Measurements from ENCODE around the gene EDIL3. TPM values are rescaled to one million over a fixed set of nuclear protein-coding genes. Genes with fewer than 3 reads are reported as not detected.

EDIL3 gene
- total and polyA plus RNA-seq, 2 of the 8 experiments (the other 6 are each of a cell fraction or from before 2014, with no cell fraction given), result 14.7 to 47.2 TPM

DNA sequence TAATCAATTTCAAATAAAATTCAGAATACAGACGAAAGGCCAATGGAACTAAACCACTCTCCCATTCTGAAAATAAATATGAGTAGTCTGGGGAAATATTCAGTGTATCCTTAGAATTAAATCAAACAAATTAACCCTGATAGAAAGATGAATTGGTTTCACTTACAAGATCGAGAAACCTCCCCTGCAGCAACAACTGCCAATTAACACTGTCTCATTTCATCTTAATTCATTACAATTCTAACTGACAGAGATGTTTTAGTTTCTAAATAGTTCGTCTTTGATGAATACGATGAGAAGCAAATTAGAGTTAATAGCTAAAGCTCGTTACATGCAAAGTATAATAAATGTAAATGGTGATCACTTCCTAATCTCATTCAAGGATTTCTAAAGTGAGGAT lies 247.1 kb downstream of the EDIL3 start:
- Histone ChIP-seq H4K8ac (ENCODE audit: extremely low read depth, insufficient read depth, low read length) (no peak overlapping the region), H2BK5ac (ENCODE audit: low read depth, low read length) (no peak overlapping the region), H3K4me1 (replicated peaks in 1 of 4; ENCODE audit: control insufficient read depth in 3 of 4, insufficient read depth in 4 of 4, low read length in 3 of 4) (no peaks in the 10 kb centered on the region), H2BK120ac (replicated peaks; ENCODE audit: low read depth, low read length) (no peak overlapping the region), H4K20me1 (replicated peaks in 1 of 2; ENCODE audit: control insufficient read depth in 1 of 2, insufficient read depth in 2 of 2, low read length in 2 of 2) (no peaks in the 10 kb centered on the region), H3K18ac (ENCODE audit: extremely low read depth, low read length) (no peak overlapping the region), H3K4me2 (ENCODE audit: insufficient read depth in 1 of 2, low read depth in 2 of 2, low read length in 2 of 2) (no peak overlapping the region), H2AFZ (ENCODE audit: low read length) (no peak overlapping the region), H2BK12ac (ENCODE audit: low read depth, low read length) (no peak overlapping the region), H3K27ac (ENCODE audit: low read depth, low read length) (no peak overlapping the region), H3K56ac (replicated peaks; ENCODE audit: insufficient read length, low read depth, low read length) (no peak overlapping the region), H3K9me3 (ENCODE audit: insufficient read depth in 2 of 2, low read depth in 1 of 2, low read length in 1 of 2) (no peaks in the 10 kb centered on the region), H3K79me1 (ENCODE audit: low read depth, low read length) (no peaks in the 10 kb centered on the region; the same call in 1 of the 2 replicates), H3K9ac (replicated peaks in 1 of 4; ENCODE audit: extremely low read depth in 1 of 4, low read depth in 3 of 4, low read length in 3 of 4) (no peak overlapping the region), H3K36me3 (ENCODE audit: control insufficient read depth in 2 of 4, insufficient read depth in 4 of 4, low read length in 3 of 4) (no peaks in the 10 kb centered on the region), H3K4me3 (ENCODE audit: extremely low read depth in 1 of 4, insufficient read depth in 2 of 4, low read depth in 3 of 4, low read length in 4 of 4) (no peak overlapping the region), H3K23me2 (ENCODE audit: low read depth, low read length) (no peaks in the 10 kb centered on the region), H2BK15ac (ENCODE audit: low read length) (no peak overlapping the region), H2AK5ac (ENCODE audit: low read depth, low read length) (no peak overlapping the region), H2BK20ac (ENCODE audit: low read length) (no peak overlapping the region), H4K91ac (replicated peaks; ENCODE audit: insufficient read length, low read length) (no peak overlapping the region), H4K5ac (ENCODE audit: insufficient read length, low read depth, low read length) (no peak overlapping the region), H3K79me2 (ENCODE audit: control insufficient read depth in 1 of 2, insufficient read depth in 2 of 2, low read length in 2 of 2) (no peaks in the 10 kb centered on the region), H3K27me3 (replicated peaks in 1 of 4; ENCODE audit: control insufficient read depth in 3 of 4, extremely low read depth in 1 of 4, insufficient read depth in 3 of 4, low read length in 3 of 4) (no peaks in the 10 kb centered on the region), H3K14ac (ENCODE audit: insufficient read length) (no peak overlapping the region), H3K4ac (replicated peaks; ENCODE audit: insufficient read length, low read depth, low read length) (no peak overlapping the region), H3K23ac (ENCODE audit: insufficient read length) (no peak overlapping the region)
- FAIRE-seq (no peak), DNase-seq (ENCODE audit: low read depth in 1 of 2, low spot score in 2 of 2) (no peak)
- ChIA-PET POLR2A (ENCODE audit: partially characterized antibody) (no interaction called here), CTCF (ENCODE audit: partially characterized antibody) (interaction anchor here (1.1 kb wide), 2 partner anchors 12 to 23 kb away, joined by 3 read pairs; no protein-coding TSS in a partner anchor)
- 94% methylated on average over 5 of the region's 5 CpGs; no CpG with 5 or more reads in 1 of the 2 experiments for WGBS, 2 experiments (ENCODE audit: extremely low coverage in 1 of 2, insufficient coverage in 1 of 2, insufficient read length in 1 of 2, insufficient replicate concordance in 2 of 2, low coverage in 1 of 2, low lambda C conversion rate in 2 of 2, missing lambda C conversion rate in 1 of 2)
- no peak for TF ChIP-seq SP1 (IDR thresholded peaks at IDR 0.05; ENCODE audit: low read depth, low read length)
- TF ChIP-seq YY1 (IDR thresholded peaks at IDR 0.05; ENCODE audit: low read depth, low read length), result no peak
- no peak for TF ChIP-seq EP300 (IDR thresholded peaks at IDR 0.05; ENCODE audit: borderline replicate concordance in 1 of 2, low read depth in 2 of 2, low read length in 2 of 2)

Data from H1 (cell line).